Measurements from ENCODE around the gene UNC5A.

- TF ChIP-seq CTCF (IDR thresholded peaks at IDR 0.05) (no peak), POLR2A (IDR thresholded peaks at IDR 0.05) (no peak)
Measured at GRCh38 chr5:176856746-176857145, 46.4 kb downstream of the UNC5A start.

Measured in testis (tissue), 2 donors.